GM18526 (cell line): Measurements from ENCODE around the gene OR10K2.

Experiments
- POLR2A ChIP-seq: IDR thresholded peaks from 3 replicates; pipeline ENCODE4 v1.6.1; 2011; ENCODE audit not compliant: insufficient read length; ENCODE audit errors: extremely low read depth

Gene OR10K2

DNA sequence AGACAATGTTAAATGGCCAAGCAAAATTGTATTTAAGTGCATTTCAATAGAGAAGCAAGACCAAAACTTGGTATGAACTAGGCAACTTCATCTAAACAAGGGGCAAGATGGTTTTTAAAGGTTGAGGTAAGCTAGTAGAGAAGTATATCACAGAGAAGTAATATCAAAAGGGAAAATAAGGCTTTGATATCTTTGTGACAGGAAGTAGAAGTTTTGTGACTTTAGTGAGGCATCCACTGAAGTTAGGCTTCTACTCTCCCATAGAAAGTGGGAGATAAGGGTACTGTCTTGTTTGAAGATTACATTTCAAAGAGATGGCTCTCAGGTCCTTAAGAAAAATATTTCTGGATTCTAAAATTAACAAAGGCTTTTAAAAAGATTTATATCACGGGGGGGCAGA is 35.7 kb downstream of the OR10K2 start:
- TF ChIP-seq POLR2A, result no peak

DNA sequence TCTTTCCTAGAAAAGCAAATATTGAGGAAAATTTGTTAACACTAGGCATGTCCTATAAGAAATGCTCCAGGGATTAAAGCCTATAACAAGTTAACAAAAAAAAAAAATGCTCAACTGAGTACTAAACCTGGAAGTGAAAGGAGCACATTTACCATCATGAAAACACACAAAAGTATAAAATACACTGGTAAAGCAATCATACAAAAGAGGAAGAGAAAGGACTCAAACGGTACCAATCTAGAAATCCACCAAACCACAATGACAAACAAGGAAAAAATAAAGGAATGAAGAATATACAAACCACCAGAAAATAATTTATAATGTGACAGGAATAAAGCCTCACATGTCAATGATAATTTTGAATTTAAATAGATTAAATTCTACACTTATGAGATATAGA is 51.2 kb downstream of the OR10K2 start:
- no peak for TF ChIP-seq POLR2A

GRCh38 chr1:158371188-158371953 is 54.7 kb downstream of the OR10K2 start:
- no peak for TF ChIP-seq POLR2A
